CD8-positive, alpha-beta memory T cell (primary cell): ENCODE data around the gene FAM222A. TPM values are rescaled to one million over a fixed set of nuclear protein-coding genes. Genes with fewer than 3 reads are reported as not detected.

Experiments used
- CTCF ChIA-PET: fragments of 350-600 bp; sonication (Branson Sonifier 250); formaldehyde crosslinking; loops from one replicate; lab custom pipeline; 2021; ENCODE audit warnings: antibody characterized with exemption; lab: Charles Lee
- POLR2A ChIA-PET: fragments of 350-600 bp; sonication (Branson Sonifier 250); formaldehyde crosslinking; loops from one replicate; lab custom pipeline; 2021; ENCODE audit warnings: antibody characterized with exemption; lab: Charles Lee
- DNase-seq, 5 donors: peaks; one replicate each; pipeline versions ENCODE4 v3.0.0 to v3.0.0-alpha.2; 2020 to 2022; ENCODE audit warnings: mixed read lengths in 1 of 5
- H3K27ac ChIP-seq: one replicate; pipeline ENCODE4 v1.7.0; 2013; ENCODE audit warnings: low read depth, mild to moderate bottlenecking, low read length, moderate library complexity
- H3K27me3 ChIP-seq: 2 replicates; pipeline ENCODE4 v1.7.0; 2013; ENCODE audit warnings: low read length, mild to moderate bottlenecking; ENCODE audit not compliant: insufficient read depth, poor library complexity, severe bottlenecking
- H3K36me3 ChIP-seq: 2 replicates; pipeline ENCODE4 v1.7.0; 2013; ENCODE audit warnings: mild to moderate bottlenecking, low read length, moderate library complexity; ENCODE audit not compliant: insufficient read depth
- H3K4me1 ChIP-seq: 2 replicates; pipeline ENCODE4 v1.7.0; 2013; ENCODE audit warnings: mild to moderate bottlenecking, low read length, moderate library complexity; ENCODE audit not compliant: insufficient read depth
- H3K4me3 ChIP-seq: 2 replicates; pipeline ENCODE4 v1.7.0; 2013; ENCODE audit warnings: mild to moderate bottlenecking, low read length
- H3K9me3 ChIP-seq: 2 replicates; pipeline ENCODE4 v1.7.0; 2013; ENCODE audit warnings: mild to moderate bottlenecking, low read length
- H3K27ac Mint-ChIP-seq, 8 donors: one replicate each; pipeline ENCODE4 v1.8.0; 2020 to 2021; ENCODE audit warnings: mixed read lengths in 8 of 8, mild to moderate bottlenecking in 6 of 8, inconsistent platforms in 3 of 8, moderate library complexity in 3 of 8
- H3K27me3 Mint-ChIP-seq, 2 donors: one replicate each; pipeline ENCODE4 v1.8.0; 2020 to 2021; ENCODE audit warnings: mixed read lengths in 2 of 2, mild to moderate bottlenecking in 1 of 2, moderate library complexity in 1 of 2
- H3K36me3 Mint-ChIP-seq, 3 donors: one replicate each; pipeline ENCODE4 v1.8.0; 2020 to 2021; ENCODE audit warnings: mixed read lengths in 3 of 3, inconsistent platforms in 1 of 3, mild to moderate bottlenecking in 1 of 3
- H3K4me1 Mint-ChIP-seq, 3 donors: one replicate each; pipeline ENCODE4 v1.8.0; 2020 to 2021; ENCODE audit warnings: mixed read lengths in 3 of 3, inconsistent platforms in 1 of 3, mild to moderate bottlenecking in 1 of 3
- H3K4me3 Mint-ChIP-seq, 7 donors: one replicate each; pipeline ENCODE4 v1.8.0; 2020 to 2021; ENCODE audit warnings: mixed read lengths in 7 of 7, mild to moderate bottlenecking in 6 of 7, moderate library complexity in 4 of 7, inconsistent platforms in 2 of 7
- H3K9me3 Mint-ChIP-seq, 5 donors: one replicate each; pipeline ENCODE4 v1.8.0; 2020 to 2022; ENCODE audit warnings: mixed read lengths in 5 of 5, mild to moderate bottlenecking in 3 of 5, moderate library complexity in 2 of 5, inconsistent platforms in 1 of 5
- polyA plus RNA-seq: library from polyadenylated mRNA; unstranded; fragments of 300-500 nt; fragmentation: Illumina TruSeq; gene quantifications from one replicate; pipeline ENCODE4 v1.2.3, GENCODE V29; 2021
- total RNA-seq, 2 experiments: library from RNA; stranded (reverse); gene quantifications; one replicate each; pipeline ENCODE4 v1.2.3, GENCODE V29; 2021

FAM222A gene
- total and polyA plus RNA-seq, 3 experiments from 2014 or later: 0.32 to 3.0 (median 2.0) TPM

DNA sequence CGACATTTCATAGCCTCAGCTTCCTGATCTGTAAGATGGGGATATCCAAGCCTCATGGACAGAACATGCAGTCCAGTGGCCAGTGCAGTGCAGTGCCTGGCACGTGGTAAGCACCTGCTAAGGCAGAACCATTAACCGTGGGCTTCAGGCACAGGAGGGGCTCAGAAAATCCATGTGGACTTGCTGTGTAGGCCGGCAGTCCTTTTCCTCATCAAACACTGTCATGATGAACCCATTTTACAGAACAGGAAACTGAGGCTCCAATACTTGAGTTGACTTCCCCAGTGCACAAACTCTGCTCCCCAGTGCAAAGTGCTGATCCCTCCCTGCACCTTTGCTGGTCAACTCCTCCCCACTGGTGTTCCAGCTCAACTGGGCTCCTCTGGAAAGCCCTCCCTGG, 101.6 kb downstream of the FAM222A start:
- CTCF ChIA-PET: interaction anchor here (0.8 kb wide), 1 partner anchor 10 kb away, joined by 3 read pairs; no protein-coding TSS in a partner anchor
- no peak overlapping the region for H3K27ac Mint-ChIP-seq
- Histone ChIP-seq H3K4me1 (no peaks in the 10 kb centered on the region), H3K9me3 (no peaks in the 10 kb centered on the region), H3K4me3 (no peak overlapping the region), H3K27me3 (no peaks in the 10 kb centered on the region), H3K27ac (no peak overlapping the region), H3K36me3 (no peaks in the 10 kb centered on the region)
- POLR2A ChIA-PET: no interaction called here
- no peak for DNase-seq
- no peak overlapping the region for H3K4me3 Mint-ChIP-seq
- no peaks in the 10 kb centered on the region for H3K9me3 Mint-ChIP-seq
- H3K36me3 Mint-ChIP-seq: no peaks in the 10 kb centered on the region
- H3K4me1 Mint-ChIP-seq: no peaks in the 10 kb centered on the region
- H3K27me3 Mint-ChIP-seq: peaks cover 5 to 14% of the 10 kb centered on the region in 2 donors

GRCh38 chr12:109815757-109816617, 102.4 kb downstream of the FAM222A start:
- no peak overlapping the region for H3K4me3 Mint-ChIP-seq
- Histone ChIP-seq H3K4me1 (no peaks in the 10 kb centered on the region), H3K36me3 (no peaks in the 10 kb centered on the region), H3K4me3 (no peak overlapping the region), H3K27me3 (no peaks in the 10 kb centered on the region), H3K9me3 (no peaks in the 10 kb centered on the region), H3K27ac (no peak overlapping the region)
- no peak for DNase-seq
- H3K4me1 Mint-ChIP-seq: no peaks in the 10 kb centered on the region
- no peaks in the 10 kb centered on the region for H3K36me3 Mint-ChIP-seq
- POLR2A ChIA-PET: no interaction called here
- CTCF ChIA-PET: no interaction called here
- H3K27me3 Mint-ChIP-seq: peaks cover 5 to 15% of the 10 kb centered on the region in 2 donors
- H3K27ac Mint-ChIP-seq: no peak overlapping the region
- H3K9me3 Mint-ChIP-seq: no peaks in the 10 kb centered on the region

GRCh38 chr12:109816870-109817269, 103.2 kb downstream of the FAM222A start:
- CTCF ChIA-PET: no interaction called here

GRCh38 chr12:109817627-109818231, 104.1 kb downstream of the FAM222A start:
- DNase-seq: no peak
- no peaks in the 10 kb centered on the region for H3K36me3 ChIP-seq
- CTCF ChIA-PET: interaction anchor here (1.0 kb wide), 1 partner anchor 28 kb away, joined by 3 read pairs; no protein-coding TSS in a partner anchor
- peaks cover 8 to 25% of the 10 kb centered on the region in 2 donors for H3K27me3 Mint-ChIP-seq
- H3K27me3 ChIP-seq: no peaks in the 10 kb centered on the region
- H3K36me3 Mint-ChIP-seq: no peaks in the 10 kb centered on the region
- no peak overlapping the region for H3K27ac ChIP-seq
- POLR2A ChIA-PET: no interaction called here
- peak overlapping the region in 1 of 8 donors; percentile 87 for H3K27ac Mint-ChIP-seq
- no peaks in the 10 kb centered on the region for H3K4me1 Mint-ChIP-seq
- no peak overlapping the region for H3K4me3 ChIP-seq
- H3K9me3 Mint-ChIP-seq: no peaks in the 10 kb centered on the region
- H3K4me1 ChIP-seq: no peaks in the 10 kb centered on the region
- no peaks in the 10 kb centered on the region for H3K9me3 ChIP-seq
- no peak overlapping the region for H3K4me3 Mint-ChIP-seq

More at GRCh38 chr12:109816870-109817269, 103.2 kb downstream of the FAM222A start:
- H3K36me3 Mint-ChIP-seq: no peaks in the 10 kb centered on the region
- Histone ChIP-seq H3K4me1 (no peaks in the 10 kb centered on the region), H3K27me3 (no peaks in the 10 kb centered on the region), H3K9me3 (no peaks in the 10 kb centered on the region), H3K36me3 (no peaks in the 10 kb centered on the region), H3K4me3 (no peak overlapping the region), H3K27ac (no peak overlapping the region)
- no peak overlapping the region for H3K27ac Mint-ChIP-seq
- no peaks in the 10 kb centered on the region for H3K4me1 Mint-ChIP-seq
- peaks cover 8 to 24% of the 10 kb centered on the region in 2 donors for H3K27me3 Mint-ChIP-seq
- no peak for DNase-seq
- H3K4me3 Mint-ChIP-seq: no peak overlapping the region
- POLR2A ChIA-PET: no interaction called here
- no peaks in the 10 kb centered on the region for H3K9me3 Mint-ChIP-seq

DNA sequence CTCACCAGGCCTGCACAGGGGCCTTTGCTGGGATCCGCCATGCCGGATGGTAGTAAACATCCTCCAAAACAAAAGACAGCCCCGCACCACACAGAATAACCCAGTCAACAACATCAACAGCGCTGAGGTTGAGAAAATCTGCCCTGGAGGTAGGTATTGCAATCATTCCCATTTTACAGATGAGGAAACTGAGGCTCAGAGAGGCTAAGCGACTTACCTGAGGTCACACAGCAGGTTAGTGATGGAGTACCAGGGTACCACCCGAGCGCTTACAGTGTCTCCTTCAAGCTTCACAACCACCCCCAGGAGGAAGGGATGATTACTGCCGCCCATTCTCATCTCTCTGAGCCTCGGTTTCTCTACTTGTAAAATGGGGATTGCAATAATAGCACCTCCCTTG, 104.6 kb downstream of the FAM222A start:
- ChIA-PET POLR2A (no interaction called here), CTCF (interaction anchor here (1.0 kb wide), 1 partner anchor 27 kb away, joined by 3 read pairs; no protein-coding TSS in a partner anchor)
- peaks cover 8 to 25% of the 10 kb centered on the region in 2 donors for H3K27me3 Mint-ChIP-seq

DNA sequence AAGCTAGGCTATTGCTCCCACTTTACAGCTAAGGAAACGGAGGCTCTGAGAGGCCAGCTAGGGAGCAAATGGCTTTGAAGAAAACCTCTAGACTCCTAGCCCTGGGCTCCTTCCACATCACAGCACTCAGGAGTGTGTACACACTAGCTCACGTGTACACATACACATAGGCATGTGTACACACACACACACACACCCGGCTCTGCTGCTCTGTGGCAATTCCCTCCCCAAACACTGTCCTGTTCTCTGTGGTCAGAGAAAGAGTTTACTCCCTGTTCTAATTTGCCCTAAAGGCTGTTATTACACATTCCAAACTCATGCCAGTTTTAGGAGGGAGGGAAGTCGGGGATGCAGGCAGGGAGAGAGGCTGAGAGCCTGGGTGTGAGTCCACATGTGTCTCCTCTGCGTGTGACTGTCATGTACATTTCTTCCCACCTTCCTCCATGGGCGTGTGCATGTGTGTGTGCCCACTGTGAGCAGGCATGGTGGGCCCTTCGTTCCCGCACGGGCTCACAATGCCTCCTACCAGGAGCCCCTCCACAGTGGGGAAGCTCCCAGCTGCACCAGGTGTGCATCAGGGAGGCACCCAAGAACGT, 105.4 kb downstream of the FAM222A start:
- Mint-ChIP-seq H3K27ac (peak overlapping the region in 1 of 8 donors; percentile 57), H3K9me3 (no peaks in the 10 kb centered on the region), H3K36me3 (no peaks in the 10 kb centered on the region), H3K4me3 (no peak overlapping the region), H3K4me1 (no peaks in the 10 kb centered on the region), H3K27me3 (peaks cover 8 to 25% of the 10 kb centered on the region in 2 donors)
- ChIA-PET POLR2A (interaction anchor here (0.6 kb wide), 1 partner anchor 125 kb away, joined by 3 read pairs; no protein-coding TSS in a partner anchor), CTCF (no interaction called here)
- Histone ChIP-seq H3K4me3 (no peak overlapping the region), H3K27me3 (no peaks in the 10 kb centered on the region), H3K4me1 (no peaks in the 10 kb centered on the region), H3K36me3 (no peaks in the 10 kb centered on the region), H3K9me3 (no peaks in the 10 kb centered on the region), H3K27ac (no peak overlapping the region)
- DNase-seq: no peak

More for the DNA sequence above, 104.6 kb downstream of the FAM222A start:
- no peak for DNase-seq
- no peak overlapping the region for H3K27ac Mint-ChIP-seq
- Histone ChIP-seq H3K4me3 (no peak overlapping the region), H3K9me3 (no peaks in the 10 kb centered on the region), H3K36me3 (no peaks in the 10 kb centered on the region), H3K4me1 (no peaks in the 10 kb centered on the region), H3K27me3 (no peaks in the 10 kb centered on the region), H3K27ac (no peak overlapping the region)
- no peaks in the 10 kb centered on the region for H3K9me3 Mint-ChIP-seq
- H3K36me3 Mint-ChIP-seq: no peaks in the 10 kb centered on the region
- no peaks in the 10 kb centered on the region for H3K4me1 Mint-ChIP-seq
- no peak overlapping the region for H3K4me3 Mint-ChIP-seq
